SK-N-SH (cell line): ENCODE results near the gene PTPN18. TPM values are rescaled to one million over a fixed set of nuclear protein-coding genes. Genes with fewer than 3 reads are reported as not detected.

Source experiments
- CTCF ChIA-PET: fragments of 300-600, 350-600 bp; formaldehyde crosslinking; extraction: SDS; loops from one replicate; lab custom pipeline; 2021; lab: Yijun Ruan, JAX
- POLR2A ChIA-PET: fragments of 350-600 bp; sonication (Branson Sonifier 250); formaldehyde crosslinking; extraction: SDS; loops from one replicate; lab custom pipeline; 2020; ENCODE audit warnings: antibody characterized with exemption, inconsistent platforms; lab: Yijun Ruan, JAX
- DNase-seq: peaks from one replicate; pipeline ENCODE4 v3.0.0; 2012
- H2AFZ ChIP-seq: fragments of 200-600 bp; sonication (generic); 2 replicates; pipeline ENCODE4 v1.8.1; 2016; ENCODE audit warnings: antibody characterized with exemption, mild to moderate bottlenecking, low read depth
- H3F3A ChIP-seq: fragments of 200-600 bp; sonication (generic); replicated peaks from 2 replicates; pipeline ENCODE3; 2016; ENCODE audit warnings: antibody characterized with exemption, mild to moderate bottlenecking; ENCODE audit not compliant: insufficient read depth
- H3K27ac ChIP-seq, 2 experiments: fragments of 200-500 bp in 1 of 2; fragments of 200-600 bp in 1 of 2; sonication (Bioruptor generic) in 1 of 2; sonication (generic), shearing (Covaris generic) in 1 of 2; 2 replicates each; pipeline versions ENCODE4 v1.5.1 to v1.6.1; 2014 to 2016; ENCODE audit warnings: low read depth in 2 of 2, inconsistent platforms in 1 of 2, low read length in 1 of 2, mild to moderate bottlenecking in 1 of 2, mixed read lengths in 1 of 2
- H3K27me3 ChIP-seq: fragments of 200-600 bp; sonication (generic), shearing (Covaris generic); 2 replicates; pipeline ENCODE4 v1.6.1; 2016; ENCODE audit warnings: mixed run types; ENCODE audit not compliant: insufficient read depth
- H3K36me3 ChIP-seq, 2 experiments: fragments of 200-500 bp in 1 of 2; fragments of 200-600 bp in 1 of 2; sonication (Bioruptor generic) in 1 of 2; sonication (generic) in 1 of 2; replicated peaks in 1 of 2; 2 replicates each; pipeline versions ENCODE3 to v1.5.1; 2014 to 2016; ENCODE audit warnings: low read length in 1 of 2, mild to moderate bottlenecking in 1 of 2; ENCODE audit not compliant: insufficient read depth in 2 of 2, control insufficient read depth in 1 of 2
- H3K4me1 ChIP-seq, 2 experiments: fragments of 200-500 bp in 1 of 2; fragments of 200-600 bp in 1 of 2; sonication (Bioruptor generic) in 1 of 2; sonication (generic), shearing (Covaris generic) in 1 of 2; 2 replicates each; pipeline versions ENCODE4 v1.5.1 to v1.6.1; 2014 to 2016; ENCODE audit warnings: low read depth in 1 of 2, low read length in 1 of 2, mixed run types in 1 of 2; ENCODE audit not compliant: insufficient read depth in 2 of 2, control insufficient read depth in 1 of 2
- H3K4me2 ChIP-seq: fragments of 200-600 bp; sonication (generic), shearing (Covaris generic); 2 replicates; pipeline ENCODE4 v1.6.1; 2017; ENCODE audit warnings: mixed run types
- H3K4me3 ChIP-seq, 2 experiments: fragments of 200-500 bp in 1 of 2; fragments of 200-600 bp in 1 of 2; sonication (Bioruptor generic) in 1 of 2; sonication (generic), shearing (Covaris generic) in 1 of 2; 2 replicates each; pipeline versions ENCODE4 v1.5.1 to v1.8.1; 2014 to 2016; ENCODE audit warnings: low read depth in 2 of 2, inconsistent platforms in 1 of 2, low read length in 1 of 2, mild to moderate bottlenecking in 1 of 2, mixed read lengths in 1 of 2, moderate library complexity in 1 of 2
- H3K79me2 ChIP-seq: fragments of 200-600 bp; sonication (generic); 2 replicates; pipeline ENCODE4 v1.8.1; 2017; ENCODE audit warnings: mild to moderate bottlenecking; ENCODE audit not compliant: insufficient read depth
- H3K9ac ChIP-seq: fragments of 200-600 bp; sonication (generic); 2 replicates; pipeline ENCODE4 v1.6.1; 2017; ENCODE audit warnings: mixed run types
- H3K9me2 ChIP-seq: fragments of 200-600 bp; sonication (generic); 2 replicates; pipeline ENCODE4 v1.6.1; 2017; ENCODE audit warnings: mixed run types
- H3K9me3 ChIP-seq: fragments of 200-600 bp; sonication (generic); 2 replicates; pipeline ENCODE4 v1.6.1; 2017; ENCODE audit warnings: mixed run types, mild to moderate bottlenecking, moderate library complexity
- H4K20me1 ChIP-seq: fragments of 200-600 bp; sonication (generic); 2 replicates; pipeline ENCODE4 v1.6.1; 2017; ENCODE audit warnings: mild to moderate bottlenecking, mixed run types; ENCODE audit not compliant: insufficient read depth
- CHD2 ChIP-seq: fragments of 150-350 bp; IDR thresholded peaks from 2 replicates; pipeline ENCODE4 v1.6.1; 2018; ENCODE audit warnings: low read length; ENCODE audit not compliant: partially characterized antibody
- EZH2phosphoT487 ChIP-seq: fragments of 200-600 bp; sonication (generic); IDR thresholded peaks from 2 replicates; pipeline ENCODE4 v1.6.1; 2017; ENCODE audit warnings: low read depth, mixed run types, mild to moderate bottlenecking, antibody characterized with exemption, moderate library complexity, borderline replicate concordance
- FOSL2 ChIP-seq: IDR thresholded peaks from 2 replicates; pipeline ENCODE4 v1.4.0; 2012; ENCODE audit warnings: low read depth, mild to moderate bottlenecking, moderate library complexity, borderline replicate concordance
- FOXM1 ChIP-seq: IDR thresholded peaks from 2 replicates; pipeline ENCODE4 v1.4.0; 2012; ENCODE audit warnings: low read depth, mild to moderate bottlenecking
- GABPA ChIP-seq: IDR thresholded peaks from 2 replicates; pipeline ENCODE4 v1.4.0; 2012; ENCODE audit warnings: low read depth, mild to moderate bottlenecking
- GATA2 ChIP-seq: sonication (generic); formaldehyde crosslinking; IDR thresholded peaks from 2 replicates; pipeline ENCODE4 v1.5.0; 2020; ENCODE audit warnings: mild to moderate bottlenecking, missing genetic modification reagents
- NFIC ChIP-seq: IDR thresholded peaks from 2 replicates; pipeline ENCODE4 v1.4.0; 2012; ENCODE audit warnings: borderline replicate concordance
- NRF1 ChIP-seq: IDR thresholded peaks from 2 replicates; pipeline ENCODE4 v1.6.1; 2012; ENCODE audit warnings: low read depth, mild to moderate bottlenecking, low read length
- POLR2AphosphoS5 ChIP-seq: IDR thresholded peaks from 2 replicates; pipeline ENCODE4 v1.6.1; 2012; ENCODE audit warnings: low read depth, low read length
- RAD21 ChIP-seq: IDR thresholded peaks from 2 replicates; pipeline ENCODE4 v1.6.1; 2012; ENCODE audit warnings: mild to moderate bottlenecking, low read length
- RFX5 ChIP-seq: IDR thresholded peaks from 2 replicates; pipeline ENCODE4 v1.6.1; 2012; ENCODE audit warnings: mild to moderate bottlenecking, improper control_type of control experiment, low read length
- RXRA ChIP-seq: IDR thresholded peaks from 2 replicates; pipeline ENCODE4 v1.4.0; 2012; ENCODE audit warnings: low read depth, mild to moderate bottlenecking, borderline replicate concordance
- SIN3A ChIP-seq: IDR thresholded peaks from 2 replicates; pipeline ENCODE4 v1.6.1; 2012; ENCODE audit warnings: low read depth, mild to moderate bottlenecking, low read length, moderate library complexity, borderline replicate concordance
- SMC3 ChIP-seq: IDR thresholded peaks from 2 replicates; pipeline ENCODE4 v1.6.1; 2012; ENCODE audit warnings: low read depth, low read length, improper control_type of control experiment
- TAF1 ChIP-seq: IDR thresholded peaks from 2 replicates; pipeline ENCODE4 v1.6.1; 2012; ENCODE audit warnings: low read depth, mild to moderate bottlenecking, low read length, moderate library complexity, borderline replicate concordance
- TCF12 ChIP-seq: IDR thresholded peaks from 2 replicates; pipeline ENCODE4 v1.4.0; 2012
- TEAD4 ChIP-seq: IDR thresholded peaks from 2 replicates; pipeline ENCODE4 v1.4.0; 2012; ENCODE audit warnings: mild to moderate bottlenecking, borderline replicate concordance; ENCODE audit not compliant: insufficient read depth
- YY1 ChIP-seq: IDR thresholded peaks from 2 replicates; pipeline ENCODE4 v1.4.0; 2012; ENCODE audit warnings: low read depth, mild to moderate bottlenecking
- WGBS: methylation state at CpG from one replicate; pipeline ENCODE4 v1.1.6; 2017; ENCODE audit warnings: low lambda C conversion rate; 5-methylcytosine and 5-hydroxymethylcytosine counted together
- polyA plus RNA-seq, 3 experiments: library from polyadenylated mRNA; depleted of rRNA; stranded (reverse); fragments of >200 nt; gene quantifications; 2 replicates each; pipeline ENCODE4 v1.2.3, GENCODE V29; 2012
- TF ChIP-seq, protein P1 (sequence below): fragments of 150-350 bp; IDR thresholded peaks from 2 replicates; pipeline ENCODE4 v1.6.1; 2017; ENCODE audit warnings: antibody characterized with exemption, low read length, low read depth, borderline replicate concordance
- TF ChIP-seq, protein P2 (sequence below): fragments of 150-350 bp; IDR thresholded peaks from 2 replicates; pipeline ENCODE4 v1.6.1; 2016; ENCODE audit warnings: mild to moderate bottlenecking, low read depth, low read length
- TF ChIP-seq, protein P3 (sequence below): IDR thresholded peaks from 2 replicates; pipeline ENCODE4; 2012
- TF ChIP-seq, protein P4 (sequence below): IDR thresholded peaks from 2 replicates; pipeline ENCODE4 v1.6.1; 2012; ENCODE audit warnings: mild to moderate bottlenecking, low read depth, low read length, moderate library complexity
- TF ChIP-seq, protein P5 (sequence below): IDR thresholded peaks from 2 replicates; pipeline ENCODE4 v1.4.0; 2012; ENCODE audit warnings: low read depth, borderline replicate concordance

Gene PTPN18
- polyA plus RNA-seq, 1 of the 3 experiments (the other 2 are of a cell fraction): 30.4 TPM

DNA sequence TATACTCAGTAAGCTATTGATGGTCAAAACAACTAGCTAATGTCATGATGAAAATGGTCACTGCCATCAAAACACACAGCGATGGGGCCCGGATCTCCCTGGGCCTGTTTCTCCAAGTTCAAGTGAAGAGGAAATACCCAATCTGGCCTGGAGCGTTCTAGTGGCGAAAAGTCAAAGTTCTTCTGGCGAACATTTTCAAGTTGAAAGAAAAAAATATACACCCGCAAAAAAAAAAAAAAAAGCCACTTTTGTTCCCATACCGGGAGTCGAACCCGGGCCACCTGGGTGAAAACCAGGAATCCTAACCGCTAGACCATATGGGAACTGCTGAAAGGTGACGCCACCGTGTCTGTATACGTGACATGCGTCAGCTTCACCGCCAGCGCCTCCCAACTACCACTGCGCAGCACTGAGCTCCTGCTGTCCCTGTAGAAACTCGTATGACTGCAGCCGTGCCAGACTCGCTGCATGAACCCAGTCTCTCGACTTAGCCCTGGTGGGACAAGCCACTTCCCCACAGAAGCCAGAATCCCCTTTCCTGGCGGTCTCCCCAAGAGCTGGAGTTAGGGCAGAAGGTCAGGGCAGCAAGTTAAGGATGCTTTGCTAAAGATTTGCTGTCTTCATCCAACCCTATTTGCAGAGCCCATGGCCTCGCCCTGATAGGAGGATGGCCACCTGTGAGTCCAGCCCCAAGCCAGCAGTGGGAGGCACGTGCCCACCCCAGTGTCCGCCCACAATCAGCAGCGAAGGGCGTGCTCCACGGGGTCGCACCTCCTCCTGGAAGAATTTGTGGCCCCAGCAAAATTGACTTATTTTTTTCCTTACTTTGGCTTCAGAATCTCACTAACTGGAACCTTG, 18.8 kb upstream of the PTPN18 start:
- no peaks in the 10 kb centered on the region for H3K9me2 ChIP-seq
- H3K4me3 ChIP-seq: peak overlapping the region; percentile 58 to 64
- peaks cover 3 to 13% of the 10 kb centered on the region in 2 experiments for H3K36me3 ChIP-seq
- peak overlapping the region; percentile 42 to 81 for H3K27ac ChIP-seq
- DNase-seq: peak; percentile 87
- peak overlapping the region; percentile 75; the same call in 1 of the 2 replicates for H2AFZ ChIP-seq
- H3K4me2 ChIP-seq: peak overlapping the region; percentile 74
- no peaks in the 10 kb centered on the region; the same call in 1 of the 2 replicates for H3K79me2 ChIP-seq
- peaks cover 7 to 23% of the 10 kb centered on the region in 2 experiments; a peak in 3 of 4 replicates for H3K4me1 ChIP-seq
- no peaks in the 10 kb centered on the region for H4K20me1 ChIP-seq
- peaks cover 15% of the 10 kb centered on the region for H3F3A ChIP-seq
- 9% methylated on average over 21 of the region's 29 CpGs for WGBS
- ChIA-PET POLR2A (interaction anchor here (0.7 kb wide), 1 partner anchor 133 kb away, joined by 5 read pairs; no protein-coding TSS in a partner anchor), CTCF (interaction anchor here (1.0 to 7.6 kb wide), 3 partner anchors 19 to 407 kb away, joined by 4 to 113 read pairs (median 5); partner anchors contain the start of genes MZT2B, PTPN18 and SMPD4)
- 0 out of 2 replicates have a peak overlapping the region, but pooled peaks have one; percentile 5 for H3K9ac ChIP-seq
- no peaks in the 10 kb centered on the region for H3K27me3 ChIP-seq
- no peaks in the 10 kb centered on the region for H3K9me3 ChIP-seq
- TF ChIP-seq NRF1 (peak; percentile 37; the same call in 1 of the 2 replicates), EZH2phosphoT487 (no peak), TEAD4 (peak; percentile 86; the same call in 1 of the 2 replicates), FOSL2 (peak; percentile 61), POLR2AphosphoS5 (no peak), SMC3 (no peak), TCF12 (0 out of 2 replicates have a peak, but pooled peaks have one; percentile 10), GATA2 (no peak), YY1 (no peak), RXRA (no peak), RAD21 (no peak), RFX5 (no peak), NFIC (no peak), FOXM1 (no peak), GABPA (no peak), CHD2 (peak; percentile 64), SIN3A (0 out of 2 replicates have a peak, but pooled peaks have one; percentile 43), TAF1 (no peak; the same call in 1 of the 2 replicates)
- TF ChIP-seq, protein P1, sequence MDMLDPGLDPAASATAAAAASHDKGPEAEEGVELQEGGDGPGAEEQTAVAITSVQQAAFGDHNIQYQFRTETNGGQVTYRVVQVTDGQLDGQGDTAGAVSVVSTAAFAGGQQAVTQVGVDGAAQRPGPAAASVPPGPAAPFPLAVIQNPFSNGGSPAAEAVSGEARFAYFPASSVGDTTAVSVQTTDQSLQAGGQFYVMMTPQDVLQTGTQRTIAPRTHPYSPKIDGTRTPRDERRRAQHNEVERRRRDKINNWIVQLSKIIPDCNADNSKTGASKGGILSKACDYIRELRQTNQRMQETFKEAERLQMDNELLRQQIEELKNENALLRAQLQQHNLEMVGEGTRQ: peak; percentile 66; the same call in 1 of the 2 replicates
- TF ChIP-seq, protein P2, sequence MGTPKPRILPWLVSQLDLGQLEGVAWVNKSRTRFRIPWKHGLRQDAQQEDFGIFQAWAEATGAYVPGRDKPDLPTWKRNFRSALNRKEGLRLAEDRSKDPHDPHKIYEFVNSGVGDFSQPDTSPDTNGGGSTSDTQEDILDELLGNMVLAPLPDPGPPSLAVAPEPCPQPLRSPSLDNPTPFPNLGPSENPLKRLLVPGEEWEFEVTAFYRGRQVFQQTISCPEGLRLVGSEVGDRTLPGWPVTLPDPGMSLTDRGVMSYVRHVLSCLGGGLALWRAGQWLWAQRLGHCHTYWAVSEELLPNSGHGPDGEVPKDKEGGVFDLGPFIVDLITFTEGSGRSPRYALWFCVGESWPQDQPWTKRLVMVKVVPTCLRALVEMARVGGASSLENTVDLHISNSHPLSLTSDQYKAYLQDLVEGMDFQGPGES: no peak; the same call in 1 of the 2 replicates
- TF ChIP-seq, protein P3, sequence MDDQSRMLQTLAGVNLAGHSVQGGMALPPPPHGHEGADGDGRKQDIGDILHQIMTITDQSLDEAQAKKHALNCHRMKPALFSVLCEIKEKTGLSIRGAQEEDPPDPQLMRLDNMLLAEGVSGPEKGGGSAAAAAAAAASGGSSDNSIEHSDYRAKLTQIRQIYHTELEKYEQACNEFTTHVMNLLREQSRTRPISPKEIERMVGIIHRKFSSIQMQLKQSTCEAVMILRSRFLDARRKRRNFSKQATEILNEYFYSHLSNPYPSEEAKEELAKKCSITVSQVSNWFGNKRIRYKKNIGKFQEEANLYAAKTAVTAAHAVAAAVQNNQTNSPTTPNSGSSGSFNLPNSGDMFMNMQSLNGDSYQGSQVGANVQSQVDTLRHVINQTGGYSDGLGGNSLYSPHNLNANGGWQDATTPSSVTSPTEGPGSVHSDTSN: no peak
- TF ChIP-seq, protein P4, sequence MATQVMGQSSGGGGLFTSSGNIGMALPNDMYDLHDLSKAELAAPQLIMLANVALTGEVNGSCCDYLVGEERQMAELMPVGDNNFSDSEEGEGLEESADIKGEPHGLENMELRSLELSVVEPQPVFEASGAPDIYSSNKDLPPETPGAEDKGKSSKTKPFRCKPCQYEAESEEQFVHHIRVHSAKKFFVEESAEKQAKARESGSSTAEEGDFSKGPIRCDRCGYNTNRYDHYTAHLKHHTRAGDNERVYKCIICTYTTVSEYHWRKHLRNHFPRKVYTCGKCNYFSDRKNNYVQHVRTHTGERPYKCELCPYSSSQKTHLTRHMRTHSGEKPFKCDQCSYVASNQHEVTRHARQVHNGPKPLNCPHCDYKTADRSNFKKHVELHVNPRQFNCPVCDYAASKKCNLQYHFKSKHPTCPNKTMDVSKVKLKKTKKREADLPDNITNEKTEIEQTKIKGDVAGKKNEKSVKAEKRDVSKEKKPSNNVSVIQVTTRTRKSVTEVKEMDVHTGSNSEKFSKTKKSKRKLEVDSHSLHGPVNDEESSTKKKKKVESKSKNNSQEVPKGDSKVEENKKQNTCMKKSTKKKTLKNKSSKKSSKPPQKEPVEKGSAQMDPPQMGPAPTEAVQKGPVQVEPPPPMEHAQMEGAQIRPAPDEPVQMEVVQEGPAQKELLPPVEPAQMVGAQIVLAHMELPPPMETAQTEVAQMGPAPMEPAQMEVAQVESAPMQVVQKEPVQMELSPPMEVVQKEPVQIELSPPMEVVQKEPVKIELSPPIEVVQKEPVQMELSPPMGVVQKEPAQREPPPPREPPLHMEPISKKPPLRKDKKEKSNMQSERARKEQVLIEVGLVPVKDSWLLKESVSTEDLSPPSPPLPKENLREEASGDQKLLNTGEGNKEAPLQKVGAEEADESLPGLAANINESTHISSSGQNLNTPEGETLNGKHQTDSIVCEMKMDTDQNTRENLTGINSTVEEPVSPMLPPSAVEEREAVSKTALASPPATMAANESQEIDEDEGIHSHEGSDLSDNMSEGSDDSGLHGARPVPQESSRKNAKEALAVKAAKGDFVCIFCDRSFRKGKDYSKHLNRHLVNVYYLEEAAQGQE: no peak
- TF ChIP-seq, protein P5, sequence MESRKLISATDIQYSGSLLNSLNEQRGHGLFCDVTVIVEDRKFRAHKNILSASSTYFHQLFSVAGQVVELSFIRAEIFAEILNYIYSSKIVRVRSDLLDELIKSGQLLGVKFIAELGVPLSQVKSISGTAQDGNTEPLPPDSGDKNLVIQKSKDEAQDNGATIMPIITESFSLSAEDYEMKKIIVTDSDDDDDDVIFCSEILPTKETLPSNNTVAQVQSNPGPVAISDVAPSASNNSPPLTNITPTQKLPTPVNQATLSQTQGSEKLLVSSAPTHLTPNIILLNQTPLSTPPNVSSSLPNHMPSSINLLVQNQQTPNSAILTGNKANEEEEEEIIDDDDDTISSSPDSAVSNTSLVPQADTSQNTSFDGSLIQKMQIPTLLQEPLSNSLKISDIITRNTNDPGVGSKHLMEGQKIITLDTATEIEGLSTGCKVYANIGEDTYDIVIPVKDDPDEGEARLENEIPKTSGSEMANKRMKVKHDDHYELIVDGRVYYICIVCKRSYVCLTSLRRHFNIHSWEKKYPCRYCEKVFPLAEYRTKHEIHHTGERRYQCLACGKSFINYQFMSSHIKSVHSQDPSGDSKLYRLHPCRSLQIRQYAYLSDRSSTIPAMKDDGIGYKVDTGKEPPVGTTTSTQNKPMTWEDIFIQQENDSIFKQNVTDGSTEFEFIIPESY: no peak
